ENCODE measurements around the gene DLG1.

- TF ChIP-seq CTCF (IDR thresholded peaks at IDR 0.05) (no peak), POLR2A (IDR thresholded peaks at IDR 0.05) (no peak)
Measured at GRCh38 chr3:197117114-197117513, 181.3 kb downstream of the DLG1 start.
